IPS-18c (cell line): ENCODE results near the gene AEN.

Source experiments
- H3K4me3 ChIP-seq: 2 replicates; pipeline ENCODE4 v1.7.0; 2013; ENCODE audit warnings: low read depth, mild to moderate bottlenecking, low read length, moderate library complexity; ENCODE audit not compliant: insufficient read depth
- H3K9me3 ChIP-seq: one replicate; pipeline ENCODE4 v1.6.1; 2013; ENCODE audit warnings: mild to moderate bottlenecking, low read length, moderate library complexity; ENCODE audit not compliant: control insufficient read depth, insufficient read depth

AEN gene

DNA sequence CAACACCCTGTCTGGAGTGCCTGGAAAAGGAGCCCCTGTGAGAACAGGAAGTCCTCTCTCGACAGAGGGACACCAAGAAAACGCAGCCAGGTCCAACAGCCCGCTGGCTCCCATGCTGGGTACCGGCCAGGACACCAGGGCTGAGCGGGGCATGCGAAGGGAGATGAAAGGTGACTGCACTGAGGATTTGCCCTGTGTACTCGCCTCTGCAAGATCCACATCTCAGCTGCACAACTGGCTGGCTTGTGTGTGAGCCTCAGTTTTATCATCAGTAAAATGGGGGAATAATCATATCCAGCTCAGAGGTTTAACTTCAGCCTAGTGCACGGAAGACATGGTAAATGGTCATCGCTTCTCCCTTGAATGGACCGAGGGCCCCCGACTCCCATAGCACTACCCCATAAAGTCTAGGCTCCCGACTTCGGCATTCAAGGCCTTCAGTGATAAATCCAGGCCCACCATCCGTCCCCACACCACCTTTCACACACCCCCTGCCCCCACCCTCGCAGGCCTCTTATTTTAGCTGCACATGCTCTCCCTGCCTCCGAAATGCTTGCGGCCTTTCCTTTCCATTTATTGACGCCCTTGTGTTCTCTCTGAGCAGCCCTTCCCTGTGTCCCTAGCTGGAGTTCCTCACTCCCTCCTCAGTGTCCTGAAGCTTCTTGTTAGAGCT is 33.4 kb downstream of the AEN start:
- H3K4me3 ChIP-seq = no peak overlapping the region
- H3K9me3 ChIP-seq = peaks cover 2% of the 10 kb centered on the region

DNA sequence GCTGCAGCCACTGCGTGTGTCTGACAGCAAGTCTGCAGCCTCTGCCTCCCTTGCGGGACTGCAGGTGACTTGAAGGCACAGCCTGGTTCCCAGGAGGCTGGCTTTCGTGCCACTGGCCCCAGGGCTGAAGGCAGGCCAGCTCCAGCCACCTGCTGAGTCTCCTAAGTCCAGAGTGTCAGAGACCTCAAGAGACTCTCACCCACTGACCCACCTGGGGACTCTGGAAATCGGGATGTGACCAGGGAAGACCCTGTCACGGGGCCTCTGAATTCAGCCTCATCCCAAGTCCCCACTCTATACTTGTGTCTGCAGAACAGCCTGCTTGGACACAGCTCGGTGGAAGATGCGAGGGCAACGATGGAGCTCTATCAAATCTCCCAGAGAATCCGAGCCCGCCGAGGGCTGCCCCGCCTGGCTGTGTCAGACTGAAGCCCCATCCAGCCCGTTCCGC is 34.0 kb downstream of the AEN start:
- Histone ChIP-seq H3K4me3 (no peak overlapping the region), H3K9me3 (peaks cover 2% of the 10 kb centered on the region)

DNA sequence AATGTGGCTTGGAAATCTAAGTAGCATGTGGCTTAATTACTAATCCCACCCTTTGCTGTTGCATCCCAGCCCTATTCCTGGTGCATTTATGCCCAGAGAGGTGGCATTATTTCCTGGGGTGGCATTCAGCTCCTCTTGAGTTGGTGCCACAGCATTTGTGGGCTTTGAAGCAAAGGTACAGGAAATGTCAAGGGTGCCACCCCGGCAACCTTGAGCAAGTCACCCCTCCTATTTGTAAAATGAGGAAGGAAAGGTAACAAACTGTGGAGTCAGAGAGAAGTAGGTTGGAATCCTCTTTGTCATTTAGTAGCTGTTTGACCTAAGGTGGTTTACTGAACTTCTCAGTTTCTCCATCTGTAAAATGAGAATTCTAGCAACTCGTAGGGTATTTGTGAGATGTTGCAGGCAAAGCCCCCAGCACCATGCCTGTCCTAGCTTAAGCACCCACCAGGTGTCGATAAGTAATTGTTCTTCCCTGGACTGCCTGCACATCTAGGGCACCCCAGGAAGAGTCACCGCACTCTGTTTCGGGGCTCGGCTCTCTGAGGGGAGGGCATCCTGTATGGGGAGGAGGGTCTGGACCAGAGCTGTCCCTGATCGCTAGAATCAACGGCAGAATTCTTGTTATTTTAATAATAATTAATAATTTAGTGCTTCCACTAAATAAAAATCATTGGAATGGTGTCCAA is 34.8 kb downstream of the AEN start:
- no peak overlapping the region for H3K4me3 ChIP-seq
- peaks cover 2% of the 10 kb centered on the region for H3K9me3 ChIP-seq

DNA sequence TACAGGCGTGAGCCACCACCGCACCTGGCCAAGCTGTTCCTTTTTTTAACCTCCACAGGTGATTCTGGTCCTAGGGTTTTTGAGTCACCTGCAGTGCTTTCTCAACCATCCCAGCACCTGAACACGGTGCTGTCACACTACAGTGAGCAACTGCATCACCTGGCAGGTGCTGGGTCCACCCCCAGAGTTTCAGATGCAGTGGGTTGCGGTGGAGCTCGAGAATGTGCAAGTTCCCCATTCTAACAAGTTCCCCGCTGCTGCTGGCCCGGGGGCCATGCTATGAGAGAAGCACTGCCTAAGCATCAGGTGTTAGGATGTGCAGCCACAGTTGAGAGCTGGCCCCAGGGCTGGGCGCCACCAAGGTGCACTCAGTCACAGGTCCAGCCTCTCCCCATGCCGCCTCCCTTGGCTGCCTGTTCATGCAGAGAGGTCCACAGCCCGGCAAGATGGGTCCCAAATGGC is 35.7 kb downstream of the AEN start:
- Histone ChIP-seq H3K4me3 (no peak overlapping the region), H3K9me3 (peaks cover 2% of the 10 kb centered on the region)

DNA sequence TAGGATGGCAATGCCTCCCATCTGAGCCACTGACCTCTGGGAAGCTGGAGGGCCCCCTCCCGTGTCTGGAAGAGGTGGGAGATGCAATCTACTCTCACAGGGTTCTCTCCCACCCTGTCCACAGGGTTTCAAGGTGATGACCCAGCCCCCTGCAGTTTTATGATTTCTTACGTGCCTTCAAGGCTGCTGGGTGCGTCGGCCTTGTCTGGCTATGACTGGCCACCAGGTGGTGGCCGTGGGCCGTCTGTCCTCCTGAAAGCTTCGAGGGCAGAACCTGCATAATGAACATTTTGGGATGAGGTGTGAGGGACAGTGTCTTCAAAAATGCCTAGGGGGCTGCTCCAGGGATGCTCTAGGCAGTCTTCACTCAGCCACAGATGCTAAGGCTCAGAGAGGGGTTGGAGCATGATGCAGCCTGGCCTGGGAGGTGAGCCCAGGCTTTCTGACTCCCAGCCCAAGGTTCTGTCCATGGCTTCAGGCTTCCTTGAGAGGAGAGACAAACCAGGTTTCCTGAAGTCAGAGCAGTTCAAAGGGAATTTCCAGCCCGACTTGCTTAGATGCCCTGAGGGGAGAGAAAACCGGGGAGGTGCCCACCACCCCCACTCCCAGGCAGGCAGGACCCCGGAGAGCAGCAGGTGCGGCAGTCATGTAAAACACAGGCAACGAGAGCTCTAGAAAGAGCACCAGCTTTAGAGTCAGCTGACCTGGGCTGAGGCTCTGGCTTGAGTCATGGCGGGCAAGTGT is 36.4 kb downstream of the AEN start:
- Histone ChIP-seq H3K4me3 (no peak overlapping the region), H3K9me3 (peaks cover 2% of the 10 kb centered on the region)

DNA sequence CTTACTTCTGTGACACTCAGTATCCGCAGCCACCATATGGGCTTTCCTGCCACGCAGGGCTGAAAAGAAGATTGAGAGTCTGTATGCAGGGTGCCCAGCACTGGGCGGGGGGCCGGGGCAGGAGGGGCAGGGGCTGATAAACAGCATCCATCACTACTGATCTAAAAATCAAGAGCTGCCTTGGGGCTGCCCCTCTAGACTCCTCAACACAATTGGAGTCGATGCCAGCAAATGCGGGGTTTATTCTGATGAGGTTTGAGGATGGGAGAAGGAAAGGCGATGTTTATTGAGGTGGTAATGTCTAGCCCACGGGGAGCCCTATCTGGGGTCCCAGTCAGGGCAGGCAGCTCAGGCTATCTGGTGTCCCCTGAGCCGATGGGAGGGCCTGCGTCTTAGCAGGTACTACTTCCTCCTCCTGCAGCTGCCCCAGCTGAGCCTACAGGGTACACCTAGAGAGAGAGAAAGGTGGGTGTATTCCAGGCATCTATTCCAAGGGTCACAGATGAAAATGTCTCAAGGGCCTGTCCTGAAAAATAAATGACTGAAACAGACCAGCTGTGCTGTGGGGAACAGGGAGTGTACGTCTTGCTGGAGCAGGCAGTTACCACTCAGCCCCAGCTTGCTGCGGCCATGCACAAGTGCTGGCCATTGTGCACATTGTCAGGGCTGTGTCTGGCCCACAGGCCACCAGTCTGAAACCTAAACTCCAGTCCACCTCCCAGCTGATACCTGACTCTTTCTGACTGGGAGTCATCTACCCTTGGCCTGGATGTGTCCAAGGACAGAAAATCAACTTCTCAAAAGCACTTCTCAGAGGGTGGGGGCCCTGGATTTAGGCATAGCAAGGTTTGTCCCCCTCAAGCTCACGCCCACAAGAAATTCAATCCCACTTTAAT is 37.2 kb downstream of the AEN start:
- Histone ChIP-seq H3K9me3 (peaks cover 2% of the 10 kb centered on the region), H3K4me3 (no peak overlapping the region)

DNA sequence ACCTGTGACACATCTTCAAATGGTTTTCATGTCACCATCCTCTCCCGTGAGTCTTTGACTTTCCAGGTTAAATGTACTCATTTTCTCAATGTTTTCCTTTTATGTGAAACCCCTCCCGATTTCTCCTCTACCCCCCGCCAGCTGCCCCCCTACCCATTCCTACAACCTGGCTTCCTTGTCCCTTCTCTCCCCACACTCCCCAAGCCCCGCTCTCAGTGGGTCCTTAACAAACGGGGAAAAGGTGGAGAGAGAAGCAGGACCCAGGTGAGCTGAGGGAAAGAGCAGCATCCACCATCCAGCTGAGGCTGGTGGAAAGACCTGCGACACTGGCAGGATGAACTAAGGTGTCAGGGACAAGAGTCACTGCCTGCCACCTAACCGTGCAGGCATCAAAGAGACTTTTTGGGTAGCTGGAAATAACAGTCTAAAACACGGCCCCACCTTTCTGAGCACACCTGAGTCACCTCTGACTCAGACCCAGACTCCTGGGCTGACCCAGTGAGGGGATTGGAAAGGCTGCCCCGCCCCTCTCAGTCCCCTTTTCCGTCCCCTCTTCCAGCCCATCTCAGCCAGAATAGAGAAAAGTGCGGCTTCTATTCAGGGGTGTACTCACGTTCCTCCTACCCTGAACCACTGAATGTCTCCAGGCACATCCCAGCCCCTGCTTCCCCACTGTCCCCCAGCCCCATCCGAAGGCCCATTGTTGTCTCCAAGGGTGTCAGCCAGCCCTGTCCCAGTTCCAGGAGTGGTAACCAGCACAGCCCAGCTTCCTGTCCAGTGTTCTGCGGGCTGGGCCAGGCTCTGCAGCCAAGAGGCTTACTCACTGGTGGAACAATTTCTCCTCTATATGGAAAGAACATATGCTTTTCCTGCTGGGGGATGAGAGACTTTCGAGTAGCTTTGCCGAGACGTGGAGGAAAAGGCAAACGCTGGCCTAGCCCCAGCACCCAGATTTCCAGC is 38.1 kb downstream of the AEN start:
- peaks cover 2% of the 10 kb centered on the region for H3K9me3 ChIP-seq
- H3K4me3 ChIP-seq = no peak overlapping the region

DNA sequence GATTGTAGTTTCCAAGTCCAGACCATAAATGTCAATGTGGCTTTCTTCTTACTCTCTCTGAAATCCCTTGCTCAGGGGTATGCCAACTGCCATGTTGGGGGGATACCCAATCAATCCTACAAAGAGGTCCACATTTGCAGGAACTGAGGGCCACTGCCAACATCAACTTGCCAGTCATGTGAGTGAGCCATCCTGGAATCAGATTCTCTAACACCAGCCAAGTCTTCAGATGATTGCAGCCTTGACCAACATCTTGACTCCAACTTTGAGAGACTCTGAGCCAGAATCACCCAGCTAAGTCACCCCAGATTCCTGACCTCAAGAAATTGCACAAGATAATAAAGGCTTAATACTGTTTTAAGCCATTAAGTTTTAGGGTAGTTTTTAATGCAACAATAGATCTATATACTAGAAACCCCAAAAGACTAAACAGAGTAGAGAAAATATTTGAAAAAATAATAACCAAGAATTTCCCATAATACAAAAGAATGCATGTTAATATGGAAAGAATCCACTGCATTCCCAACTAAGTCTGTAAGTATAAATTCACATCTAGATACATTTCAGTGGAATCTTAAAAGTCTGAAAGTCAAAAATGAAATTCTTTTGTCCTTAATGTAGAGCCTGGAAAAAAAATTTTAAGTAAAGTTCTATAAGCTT is 40.0 kb downstream of the AEN start:
- Histone ChIP-seq H3K9me3 (no peaks in the 10 kb centered on the region), H3K4me3 (no peak overlapping the region)

DNA sequence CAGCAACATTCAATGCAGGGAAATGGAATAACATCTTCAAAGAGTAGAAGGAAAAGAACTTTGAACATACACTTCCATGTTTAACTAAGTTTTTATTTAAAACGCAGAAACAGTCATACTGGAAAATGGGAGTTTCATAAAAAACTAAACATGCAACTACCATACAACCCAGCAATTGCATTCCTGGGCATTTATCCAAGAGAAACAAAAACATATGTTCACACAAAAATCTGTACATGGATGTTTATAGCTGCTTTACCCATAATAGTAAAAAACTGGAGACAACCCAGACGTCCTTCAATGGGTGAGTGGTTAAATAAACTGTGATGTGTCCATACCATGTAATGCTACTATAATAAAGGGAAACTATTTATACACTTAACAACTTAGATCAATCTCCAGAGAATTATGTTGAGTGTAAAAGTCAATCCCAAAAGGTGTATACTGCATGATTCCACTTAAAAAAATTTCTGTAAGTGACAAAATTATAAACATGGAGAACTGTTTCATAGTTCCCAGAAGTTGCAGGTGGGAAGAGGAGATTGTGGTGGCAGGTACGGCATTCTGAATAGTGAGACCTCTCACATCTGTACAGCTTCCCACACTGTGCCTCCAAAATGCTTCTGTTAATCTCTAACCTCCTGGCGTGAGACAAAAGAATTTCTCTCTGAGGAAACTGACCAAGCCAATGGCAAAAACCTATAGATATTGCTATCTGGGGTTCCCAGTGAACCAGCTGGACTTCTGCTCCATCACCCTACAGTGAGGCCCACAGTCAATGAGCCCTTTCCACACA is 40.8 kb downstream of the AEN start:
- no peaks in the 10 kb centered on the region for H3K9me3 ChIP-seq
- H3K4me3 ChIP-seq = no peak overlapping the region

DNA sequence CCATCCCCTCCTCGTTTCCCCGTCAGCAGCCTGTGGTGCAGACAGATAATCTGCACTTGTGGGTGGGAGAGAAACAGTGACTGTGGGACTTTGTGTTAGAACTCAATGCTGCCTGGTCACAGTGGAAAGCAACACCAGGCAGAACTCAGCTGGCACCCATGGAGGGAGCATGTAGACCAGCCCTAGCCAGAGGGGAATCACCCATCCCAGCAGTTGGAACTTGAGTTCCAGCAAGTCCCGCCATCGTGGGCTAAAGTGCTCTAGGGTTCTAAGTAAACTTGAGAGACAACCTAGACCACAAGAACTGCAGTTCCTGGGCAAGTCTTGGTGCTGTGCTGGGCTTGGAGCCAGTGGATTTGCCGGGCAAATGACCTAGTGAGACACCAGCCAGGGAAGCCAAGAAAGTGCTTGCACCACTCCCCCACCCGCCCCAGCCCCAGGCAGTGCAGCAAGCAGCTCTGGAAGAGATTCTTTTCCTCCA is 42.0 kb downstream of the AEN start:
- no peak overlapping the region for H3K4me3 ChIP-seq
- H3K9me3 ChIP-seq = no peaks in the 10 kb centered on the region

DNA sequence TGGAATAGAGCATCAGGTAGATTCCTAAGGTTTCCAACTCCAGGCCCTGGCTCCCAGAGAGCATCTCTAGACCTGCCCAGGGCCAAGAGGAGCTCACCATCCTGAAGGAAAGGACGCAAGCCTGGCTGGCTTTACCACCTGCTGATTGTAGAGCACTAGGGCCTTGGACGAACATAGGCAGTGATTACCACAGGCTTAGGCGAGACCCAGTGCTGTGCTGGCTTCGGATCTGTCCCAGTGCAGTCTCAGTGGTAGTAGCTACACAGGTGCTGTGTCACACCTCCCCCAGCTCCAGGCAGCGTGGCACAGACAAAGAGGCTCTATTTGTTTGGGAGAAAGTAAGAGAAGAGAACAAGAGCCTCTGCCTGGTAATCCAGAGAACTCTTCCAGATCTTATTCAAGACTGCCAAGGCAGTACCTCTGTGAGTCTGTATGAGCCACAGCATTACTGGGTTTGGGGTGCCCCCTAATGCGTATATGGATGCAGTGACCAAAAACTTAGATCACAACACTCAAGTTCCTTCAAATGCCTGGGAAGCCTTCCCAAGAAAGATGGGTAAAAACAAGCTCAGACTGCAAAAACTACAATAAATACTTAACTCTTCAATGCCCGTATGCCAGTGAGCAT is 43.1 kb downstream of the AEN start:
- Histone ChIP-seq H3K4me3 (no peak overlapping the region), H3K9me3 (no peaks in the 10 kb centered on the region)

DNA sequence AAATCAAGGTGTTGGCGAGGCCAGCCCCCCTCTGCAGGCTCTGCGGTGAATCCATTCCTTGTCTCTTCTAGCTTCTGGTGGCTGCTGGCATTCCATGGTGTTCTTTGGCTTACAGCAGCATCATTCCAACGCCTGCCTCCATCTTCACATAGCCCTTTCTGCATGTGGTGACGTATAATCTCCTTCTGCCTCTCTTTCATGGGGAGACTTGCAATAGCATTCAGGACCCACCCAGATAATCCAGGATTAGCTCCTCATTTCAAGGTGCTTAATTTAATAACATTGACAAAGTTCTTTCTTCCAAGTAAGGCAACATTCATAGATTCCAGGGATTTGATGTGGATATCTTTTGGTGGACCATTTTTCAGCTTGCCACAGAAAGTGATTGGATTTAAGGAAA is 53.5 kb downstream of the AEN start:
- Histone ChIP-seq H3K4me3 (no peak overlapping the region), H3K9me3 (no peaks in the 10 kb centered on the region)

DNA sequence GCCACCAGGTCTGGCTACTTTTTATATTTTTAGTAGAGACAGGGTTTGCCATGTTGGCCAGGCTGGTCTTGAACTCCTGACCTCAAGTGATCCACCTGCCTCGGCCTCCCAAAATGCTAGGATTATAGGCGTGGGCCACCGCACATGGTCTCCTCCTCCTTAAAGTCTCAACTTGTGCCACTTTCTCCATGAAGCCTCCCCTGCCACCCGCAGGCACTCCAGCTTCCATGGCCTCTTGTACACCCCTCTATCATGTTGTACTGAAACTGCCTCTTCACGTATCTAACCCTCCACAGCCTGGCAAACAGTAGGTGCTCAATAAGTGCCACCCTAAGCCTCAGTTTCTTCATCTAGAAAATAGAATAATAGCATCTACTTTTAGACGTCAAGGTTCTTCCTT is 57.6 kb downstream of the AEN start:
- Histone ChIP-seq H3K4me3 (no peak overlapping the region), H3K9me3 (no peaks in the 10 kb centered on the region)

DNA sequence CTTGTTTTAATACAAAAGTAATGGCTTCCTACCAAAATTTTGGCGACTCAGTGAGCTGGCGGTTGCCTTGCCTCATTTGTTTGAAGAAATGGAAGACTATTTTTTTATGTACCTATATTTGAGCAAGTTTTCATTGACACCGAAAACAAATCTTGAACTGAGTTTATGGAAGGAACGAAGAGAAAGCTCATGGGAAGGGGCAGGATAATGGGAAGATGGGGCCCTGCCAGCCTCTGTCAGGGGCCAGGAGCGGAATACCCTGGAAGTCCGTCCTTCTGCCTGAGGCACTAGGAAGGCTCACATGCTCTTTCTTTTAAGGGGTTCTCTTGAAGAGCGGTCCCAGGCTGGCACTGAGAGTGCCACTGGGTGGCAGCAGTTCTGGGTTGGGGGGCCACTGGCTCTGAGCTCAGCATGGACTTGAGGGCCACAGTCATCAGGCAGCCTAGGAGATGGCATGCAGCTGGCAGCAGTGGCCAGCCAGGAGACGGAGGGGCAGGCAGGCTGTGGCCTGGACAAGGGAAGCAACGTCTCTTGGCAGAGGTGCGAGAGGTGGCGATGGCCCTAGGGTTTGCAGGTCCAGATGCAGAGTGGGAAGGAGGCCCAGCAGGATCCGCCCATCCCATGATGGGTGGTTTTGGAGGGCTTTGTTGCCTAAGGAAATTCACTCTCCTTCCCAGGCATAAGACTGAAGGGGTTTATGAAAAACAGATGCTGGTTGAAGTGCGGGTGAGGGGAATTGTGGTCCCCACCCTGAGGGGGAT is 59.3 kb downstream of the AEN start:
- H3K4me3 ChIP-seq = no peak overlapping the region
- H3K9me3 ChIP-seq = no peaks in the 10 kb centered on the region
